Fibroblast of lung (primary cell): ENCODE data around the gene CSNK1E.
"Not testable (repeated sequence)": the region's sequence is repeated elsewhere in the genome, so short reads cannot be mapped to it uniquely, and the experiment has no call there.

Experiments
- CTCF ChIP-seq, 2 donors: IDR thresholded peaks in 1 of 2; conservative IDR thresholded peaks in 1 of 2; 1 replicate in 1 of 2; 2 replicates in 1 of 2; pipeline ENCODE4 v1.5.1; 2011 to 2012; ENCODE audit warnings: low read length in 2 of 2, control low read depth in 1 of 2, inconsistent platforms in 1 of 2, low read depth in 1 of 2, mild to moderate bottlenecking in 1 of 2
- EZH2 ChIP-seq: IDR thresholded peaks from 2 replicates; pipeline ENCODE4 v1.5.1; 2012; ENCODE audit warnings: low read length, control low read depth, mild to moderate bottlenecking; ENCODE audit errors: missing control alignments

- TF ChIP-seq CTCF (conservative IDR thresholded peaks at IDR 0.05 in 1 of 2, IDR thresholded peaks at IDR 0.05 in 1 of 2; ENCODE audit: low read depth in 1 of 2, low read length in 2 of 2); EZH2: not testable (repeated sequence)
Measured at GRCh38 chr22:38360560-38360959, 43.3 kb upstream of the CSNK1E start.
